ENCODE results near the gene PRR18. TPM values are rescaled to one million over a fixed set of nuclear protein-coding genes. Genes with fewer than 3 reads are reported as not detected.

Gene PRR18
- total and polyA plus RNA-seq, 4 donors, result 0.29 to 2.8 (median 1.1) TPM

GRCh38 chr6:166353507-166353906, 45.3 kb upstream of the PRR18 start:
- Histone ChIP-seq H3K9me3 (ENCODE audit: control insufficient read depth in 4 of 4, low read length in 3 of 4) (no peaks in the 10 kb centered on the region), H3K27ac (ENCODE audit: low read depth in 1 of 2, low read length in 2 of 2) (no peak overlapping the region), H3K9ac (ENCODE audit: low read depth in 1 of 2, low read length in 2 of 2) (no peak overlapping the region), H3K27me3 (ENCODE audit: control insufficient read depth in 4 of 4, insufficient read depth in 4 of 4, low read length in 3 of 4) (no peaks in the 10 kb centered on the region), H3K4me3 (ENCODE audit: low read depth in 1 of 3, low read length in 3 of 3) (no peak overlapping the region), H3K4me1 (ENCODE audit: control insufficient read depth in 4 of 4, insufficient read depth in 4 of 4, low read length in 3 of 4) (peaks cover 1 to 24% (median 10%) of the 10 kb centered on the region in 4 donors), H3K36me3 (ENCODE audit: control insufficient read depth in 4 of 4, insufficient read depth in 3 of 4, low read depth in 1 of 4, low read length in 3 of 4) (no peaks in the 10 kb centered on the region)
- DNase-seq (ENCODE audit: low spot score), result no peak
- WGBS, result 85% methylated on average over 1 of the region's 1 CpG
- TF ChIP-seq YY1 (IDR thresholded peaks at IDR 0.05) (no peak), CTCF (IDR thresholded peaks at IDR 0.05; ENCODE audit: low read depth, low read length, missing input control) (no peak), FOXA1 (IDR thresholded peaks at IDR 0.05) (no peak), ZBTB33 (IDR thresholded peaks at IDR 0.05) (no peak), FOXA2 (IDR thresholded peaks at IDR 0.05) (no peak), MAX (IDR thresholded peaks at IDR 0.05) (no peak), REST (IDR thresholded peaks at IDR 0.05) (no peak), HNF4A (conservative IDR thresholded peaks at IDR 0.05) (no peak), HNF4G (IDR thresholded peaks at IDR 0.05) (no peak), JUND (IDR thresholded peaks at IDR 0.05) (no peak), GABPA (IDR thresholded peaks at IDR 0.05 in 1 of 2, conservative IDR thresholded peaks at IDR 0.05 in 1 of 2) (no peak), RAD21 (IDR thresholded peaks at IDR 0.05) (no peak)

- Histone ChIP-seq H3K9ac (ENCODE audit: low read depth in 1 of 2, low read length in 2 of 2) (no peak overlapping the region), H3K36me3 (ENCODE audit: control insufficient read depth in 4 of 4, insufficient read depth in 3 of 4, low read depth in 1 of 4, low read length in 3 of 4) (no peaks in the 10 kb centered on the region), H3K27ac (ENCODE audit: low read depth in 1 of 2, low read length in 2 of 2) (no peak overlapping the region), H3K4me1 (ENCODE audit: control insufficient read depth in 4 of 4, insufficient read depth in 4 of 4, low read length in 3 of 4) (peaks cover 1 to 29% (median 14%) of the 10 kb centered on the region in 4 donors), H3K4me3 (ENCODE audit: low read depth in 1 of 3, low read length in 3 of 3) (no peak overlapping the region), H3K9me3 (ENCODE audit: control insufficient read depth in 4 of 4, low read length in 3 of 4) (no peaks in the 10 kb centered on the region), H3K27me3 (ENCODE audit: control insufficient read depth in 4 of 4, insufficient read depth in 4 of 4, low read length in 3 of 4) (no peaks in the 10 kb centered on the region)
- no peak for DNase-seq (ENCODE audit: low spot score)
- TF ChIP-seq HNF4G (IDR thresholded peaks at IDR 0.05), result no peak
- no peak for TF ChIP-seq FOXA1 (IDR thresholded peaks at IDR 0.05)
- TF ChIP-seq NR2F2 (IDR thresholded peaks at IDR 0.05), result no peak
- TF ChIP-seq REST (IDR thresholded peaks at IDR 0.05), result no peak
- no peak for TF ChIP-seq ZBTB33 (IDR thresholded peaks at IDR 0.05)
- no peak for TF ChIP-seq RXRA (IDR thresholded peaks at IDR 0.05)
- no peak for TF ChIP-seq GABPA (IDR thresholded peaks at IDR 0.05 in 1 of 2, conservative IDR thresholded peaks at IDR 0.05 in 1 of 2)
- TF ChIP-seq EGR1 (IDR thresholded peaks at IDR 0.05; ENCODE audit: low read depth in 2 of 2), result no peak
- TF ChIP-seq FOXA2 (IDR thresholded peaks at IDR 0.05), result no peak
These were observed 44.7 kb upstream of the PRR18 start for GRCh38 chr6:166352923-166353322.
